Smooth muscle cell (in vitro differentiated cells): ENCODE measurements around the gene HSPG2. TPM values are rescaled to one million over a fixed set of nuclear protein-coding genes. Genes with fewer than 3 reads are reported as not detected.

Experiments used
- DNase-seq: peaks from one replicate; lab custom pipeline; 2025; ENCODE audit not compliant: unreplicated experiment; lab: John Stamatoyannopoulos, UW
- H2AFZ ChIP-seq: fragments of 200-600 bp; sonication (generic); 2 replicates; pipeline ENCODE4 v1.6.0; 2016; ENCODE audit warnings: antibody characterized with exemption, low read depth, mild to moderate bottlenecking
- H3F3A ChIP-seq: fragments of 200-600 bp; sonication (generic); 2 replicates; pipeline ENCODE4 v1.6.0; 2017; ENCODE audit warnings: antibody characterized with exemption, low read depth
- H3K27ac ChIP-seq: fragments of 200-600 bp; sonication (generic); 2 replicates; pipeline ENCODE4 v1.5.1; 2016; ENCODE audit warnings: low read depth, mild to moderate bottlenecking
- H3K27me3 ChIP-seq: fragments of 200-600 bp; sonication (generic); 2 replicates; pipeline ENCODE4 v1.6.1; 2016; ENCODE audit warnings: low read depth, mild to moderate bottlenecking
- H3K36me3 ChIP-seq: fragments of 200-600 bp; sonication (generic); 2 replicates; pipeline ENCODE4 v1.5.1; 2016; ENCODE audit warnings: low read depth
- H3K4me1 ChIP-seq: fragments of 200-600 bp; sonication (generic); 2 replicates; pipeline ENCODE4 v1.5.1; 2016; ENCODE audit warnings: low read depth
- H3K4me2 ChIP-seq: fragments of 200-600 bp; sonication (generic); 2 replicates; pipeline ENCODE4 v1.6.0; 2016; ENCODE audit warnings: mild to moderate bottlenecking
- H3K4me3 ChIP-seq: fragments of 200-600 bp; sonication (generic); 2 replicates; pipeline ENCODE4 v1.5.1; 2016; ENCODE audit warnings: mild to moderate bottlenecking
- H3K79me2 ChIP-seq: fragments of 200-600 bp; sonication (generic); 2 replicates; pipeline ENCODE4 v1.6.0; 2016; ENCODE audit warnings: low read depth, mild to moderate bottlenecking
- H3K9ac ChIP-seq: fragments of 200-600 bp; sonication (generic); 2 replicates; pipeline ENCODE4 v1.6.0; 2016; ENCODE audit warnings: low read depth
- H3K9me3 ChIP-seq: fragments of 200-600 bp; sonication (generic); replicated peaks from 2 replicates; pipeline ENCODE4 v1.5.1; 2016; ENCODE audit warnings: low read depth
- H4K20me1 ChIP-seq: fragments of 200-600 bp; sonication (generic); 2 replicates; pipeline ENCODE4 v1.6.0; 2016; ENCODE audit warnings: low read depth
- CTCF ChIP-seq: fragments of 200-600 bp; sonication (generic); IDR thresholded peaks from 2 replicates; pipeline ENCODE4 v1.5.1; 2017; ENCODE audit warnings: borderline replicate concordance, mild to moderate bottlenecking, antibody characterized with exemption; ENCODE audit not compliant: insufficient read depth, poor library complexity, severe bottlenecking
- WGBS: methylation state at CpG from one replicate; pipeline ENCODE4 v1.1.7; 2016; ENCODE audit warnings: low lambda C conversion rate; 5-methylcytosine and 5-hydroxymethylcytosine counted together
- polyA plus RNA-seq: library from polyadenylated mRNA; unstranded; fragments of >200 nt; fragmentation: Nextera tagmentation; extraction: Ambion mirVana; gene quantifications from 2 replicates; pipeline ENCODE4 v1.2.1, GENCODE V29; 2016
- total RNA-seq: library from RNA; depleted of rRNA; stranded (reverse); fragments of >200 nt; gene quantifications from 2 replicates; pipeline ENCODE4 v1.2.3, GENCODE V29; 2014

The HSPG2 gene
- total and polyA plus RNA-seq, 2 experiments from 2014 or later, result 40.7 to 46.7 TPM

GRCh38 chr1:21851430-21852250, 85.5 kb downstream of the HSPG2 start:
- Histone ChIP-seq H3K9ac (no peak overlapping the region), H3K4me3 (no peak overlapping the region), H3K27me3 (no peaks in the 10 kb centered on the region), H3K79me2 (no peaks in the 10 kb centered on the region), H4K20me1 (peaks cover 5% of the 10 kb centered on the region), H3K4me2 (no peak overlapping the region), H3K4me1 (no peaks in the 10 kb centered on the region), H3K9me3 (no peaks in the 10 kb centered on the region), H2AFZ (no peak overlapping the region), H3K27ac (no peak overlapping the region), H3K36me3 (no peaks in the 10 kb centered on the region), H3F3A (no peaks in the 10 kb centered on the region)
- no peak for DNase-seq
- TF ChIP-seq CTCF, result no peak
- 99% methylated on average over 33 of the region's 33 CpGs for WGBS

DNA sequence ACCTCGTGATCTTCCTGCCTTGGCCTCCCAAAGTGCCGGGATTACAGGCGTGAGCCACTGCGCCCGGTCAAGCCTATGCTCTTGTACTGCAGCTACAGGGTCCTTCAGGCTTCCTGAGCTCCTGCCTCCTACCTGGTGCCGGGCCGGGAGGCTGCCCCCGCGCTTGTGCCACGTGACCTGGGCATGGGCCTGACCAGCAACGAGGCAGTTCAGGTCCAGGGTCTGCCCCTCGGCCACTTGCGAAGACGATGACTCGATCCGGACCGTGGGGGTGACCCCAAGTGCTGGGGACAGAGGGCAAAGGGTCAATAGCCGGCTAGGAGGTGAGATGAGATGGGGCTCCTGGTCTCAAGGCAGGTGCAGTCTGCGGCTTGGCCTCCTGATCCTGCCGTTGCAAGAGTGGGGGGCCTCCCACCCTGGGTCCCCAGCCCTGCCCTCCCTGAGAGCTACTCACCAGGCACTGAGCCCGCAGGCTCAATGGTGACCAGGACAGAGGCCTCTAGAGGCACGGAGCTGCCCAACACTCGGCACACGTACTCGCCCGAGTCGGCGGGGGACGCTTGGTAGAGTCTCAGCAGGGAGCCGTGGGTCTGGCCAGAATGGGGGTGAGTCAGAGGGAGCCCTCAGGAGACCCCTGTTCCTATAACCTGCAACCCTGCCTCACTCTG, 87.1 kb downstream of the HSPG2 start:
- H4K20me1 ChIP-seq, result peaks cover 5% of the 10 kb centered on the region
- H3F3A ChIP-seq, result no peaks in the 10 kb centered on the region
- H2AFZ ChIP-seq, result no peak overlapping the region
- H3K9me3 ChIP-seq, result no peaks in the 10 kb centered on the region
- WGBS, result 96% methylated on average over 29 of the region's 30 CpGs
- H3K9ac ChIP-seq, result no peak overlapping the region
- H3K4me1 ChIP-seq, result no peaks in the 10 kb centered on the region
- H3K27me3 ChIP-seq, result no peaks in the 10 kb centered on the region
- TF ChIP-seq CTCF, result no peak
- DNase-seq, result no peak
- no peak overlapping the region for H3K27ac ChIP-seq
- H3K4me3 ChIP-seq, result no peak overlapping the region
- H3K79me2 ChIP-seq, result no peaks in the 10 kb centered on the region
- no peak overlapping the region for H3K4me2 ChIP-seq
- H3K36me3 ChIP-seq, result no peaks in the 10 kb centered on the region

- no peaks in the 10 kb centered on the region for H3K36me3 ChIP-seq
- no peaks in the 10 kb centered on the region for H3K9me3 ChIP-seq
- no peaks in the 10 kb centered on the region for H4K20me1 ChIP-seq
- H3K9ac ChIP-seq, result no peak overlapping the region
- H2AFZ ChIP-seq, result no peak overlapping the region
- no peak overlapping the region for H3K27ac ChIP-seq
- no peaks in the 10 kb centered on the region for H3K27me3 ChIP-seq
- DNase-seq, result no peak
- no peak overlapping the region for H3K4me3 ChIP-seq
- no peaks in the 10 kb centered on the region for H3K79me2 ChIP-seq
- no peaks in the 10 kb centered on the region for H3F3A ChIP-seq
- no peak for TF ChIP-seq CTCF
- WGBS, result 94% methylated on average over 16 of the region's 17 CpGs
- no peaks in the 10 kb centered on the region for H3K4me1 ChIP-seq
- H3K4me2 ChIP-seq, result no peak overlapping the region
These were observed 88.5 kb downstream of the HSPG2 start for GRCh38 chr1:21848524-21849174.
